ENCODE measurements around the gene AXIN1. TPM values are rescaled to one million over a fixed set of nuclear protein-coding genes. Genes with fewer than 3 reads are reported as not detected.
A peak's percentile ranks its signal among the peaks of the same experiment; 100 is the strongest.
"Not testable (repeated sequence)": the region's sequence is repeated elsewhere in the genome, so short reads cannot be mapped to it uniquely, and the experiment has no call there.

Gene AXIN1
- total RNA-seq, 1 donor from 2014 or later, result 22.4 TPM

GRCh38 chr16:379961-380761 is 27.6 kb upstream of the AXIN1 start:
- Histone ChIP-seq H3K4me1 (peaks cover 50% of the 10 kb centered on the region), H3K27ac (peak overlapping the region; percentile 84), H3K27me3 (ENCODE audit: low read depth) (no peaks in the 10 kb centered on the region), H3K9me3 (no peaks in the 10 kb centered on the region), H3K36me3 (peaks cover 23% of the 10 kb centered on the region), H3K4me3 (peak overlapping the region; percentile 91)
- TF ChIP-seq CTCF (IDR thresholded peaks at IDR 0.05), result no peak
- ATAC-seq, result no peak
- DNase-seq, result no peak
- intact Hi-C loops (cut with DNase I), result no loop called here

GRCh38 chr16:379183-379960 is 26.8 kb upstream of the AXIN1 start:
- DNase-seq (peak; percentile 90), ATAC-seq (peak; percentile 81 to 83)
- Histone ChIP-seq H3K27ac (peak overlapping the region; percentile 46), H3K36me3 (peaks cover 30% of the 10 kb centered on the region), H3K4me1 (peaks cover 49% of the 10 kb centered on the region), H3K9me3 (no peaks in the 10 kb centered on the region), H3K27me3 (ENCODE audit: low read depth) (no peaks in the 10 kb centered on the region), H3K4me3 (peak overlapping the region; percentile 21)
- TF ChIP-seq CTCF (IDR thresholded peaks at IDR 0.05), result no peak
- intact Hi-C loops (cut with DNase I), result no loop called here

DNA sequence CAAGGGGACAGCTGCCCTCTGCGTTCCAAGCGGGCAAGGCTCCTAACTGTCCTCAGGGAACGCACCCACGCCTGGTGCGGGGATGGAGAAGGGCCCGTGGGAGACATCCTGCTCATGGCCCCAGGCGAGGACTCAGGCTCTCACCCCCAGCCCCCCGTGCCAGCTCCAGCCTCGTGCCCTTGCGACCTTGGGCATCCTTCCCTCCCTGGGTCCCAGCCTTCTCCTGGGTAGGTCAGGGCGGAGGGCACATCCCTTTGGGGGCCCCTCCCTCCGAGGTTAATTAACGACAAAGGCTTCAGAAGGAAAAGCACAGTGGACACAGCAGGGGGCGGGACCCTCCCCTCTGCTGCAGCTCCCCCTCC is 26.3 kb upstream of the AXIN1 start:
- Histone ChIP-seq H3K4me3 (no peak overlapping the region), H3K9me3 (no peaks in the 10 kb centered on the region), H3K27me3 (ENCODE audit: low read depth) (no peaks in the 10 kb centered on the region), H3K36me3 (peaks cover 36% of the 10 kb centered on the region), H3K4me1 (peaks cover 43% of the 10 kb centered on the region), H3K27ac (no peak overlapping the region)
- DNase-seq (no peak), ATAC-seq (no peak)
- intact Hi-C loops (cut with DNase I), result no loop called here
- no peak for TF ChIP-seq CTCF (IDR thresholded peaks at IDR 0.05)

DNA sequence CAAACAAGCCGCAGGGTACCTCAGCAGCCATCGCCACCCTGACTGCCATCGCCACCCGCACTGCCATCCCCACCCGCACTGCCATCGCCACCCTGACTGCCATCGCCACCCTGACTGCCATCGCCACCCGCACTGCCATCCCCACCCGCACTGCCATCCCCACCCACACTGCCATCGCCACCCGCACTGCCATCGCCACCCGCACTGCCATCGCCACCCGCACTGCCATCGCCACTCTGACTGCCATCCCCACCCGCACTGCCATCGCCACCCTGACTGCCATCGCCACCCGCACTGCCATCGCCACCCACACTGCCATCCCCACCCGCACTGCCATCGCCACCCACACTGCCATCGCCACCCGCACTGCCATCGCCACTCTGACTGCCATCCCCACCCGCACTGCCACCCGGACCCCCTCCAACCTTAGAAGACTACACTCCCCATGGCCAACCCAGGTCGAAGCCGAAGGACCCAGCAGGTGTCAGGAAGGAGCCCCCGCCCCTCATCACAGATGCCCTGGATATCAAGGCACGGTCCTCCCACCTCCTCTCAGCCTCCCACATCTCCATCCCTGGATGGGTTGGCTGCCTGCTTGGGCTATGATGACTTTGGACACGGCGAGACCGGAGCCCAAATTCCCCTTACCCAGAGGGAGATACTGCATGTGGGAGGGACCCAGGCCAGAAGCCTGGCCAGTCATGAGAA is 25.7 kb upstream of the AXIN1 start:
- H3K9me3 ChIP-seq; intact Hi-C loops (cut with DNase I); H3K27ac ChIP-seq; H3K4me3 ChIP-seq; DNase-seq; ATAC-seq; H3K27me3 ChIP-seq (ENCODE audit: low read depth): not testable (repeated sequence)
- Histone ChIP-seq H3K36me3 (peaks cover 42% of the 10 kb centered on the region), H3K4me1 (peaks cover 38% of the 10 kb centered on the region)

DNA sequence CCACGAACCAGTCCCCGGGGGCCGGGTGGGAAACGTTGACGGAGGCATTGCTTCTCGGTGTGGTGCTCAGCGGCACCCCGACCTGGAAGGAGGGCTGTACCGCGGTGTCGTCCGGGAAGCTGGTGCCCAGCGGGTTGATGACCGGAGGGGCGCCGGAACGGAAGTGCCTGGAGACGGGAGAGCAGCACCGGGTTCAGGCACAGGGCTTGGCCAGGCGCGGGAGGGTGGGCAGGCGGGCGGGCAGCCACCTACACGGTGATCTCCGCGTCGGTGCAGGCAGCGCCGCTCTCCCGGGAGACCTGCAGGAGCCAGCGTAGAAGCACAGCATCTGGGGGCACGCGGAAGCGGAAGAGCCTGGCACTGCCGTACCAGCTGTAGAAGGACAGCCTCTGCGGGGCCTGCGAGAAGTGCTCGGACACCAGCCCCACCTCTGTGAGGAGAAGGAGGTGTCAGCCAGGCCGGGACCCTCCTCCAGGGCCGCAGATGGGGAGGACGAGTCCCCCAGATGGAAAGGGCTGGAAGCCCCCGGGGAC is 25.0 kb upstream of the AXIN1 start:
- Histone ChIP-seq H3K9me3 (no peaks in the 10 kb centered on the region), H3K4me1 (peaks cover 30% of the 10 kb centered on the region), H3K4me3 (no peak overlapping the region), H3K36me3 (peaks cover 47% of the 10 kb centered on the region), H3K27ac (no peak overlapping the region), H3K27me3 (ENCODE audit: low read depth) (no peaks in the 10 kb centered on the region)
- intact Hi-C loops (cut with DNase I), result no loop called here
- ATAC-seq (no peak), DNase-seq (peak; percentile 47)
- no peak for TF ChIP-seq CTCF (IDR thresholded peaks at IDR 0.05)

Data from lower lobe of right lung (tissue), 2 donors.